Left ventricle myocardium inferior (tissue), 1 donor: ENCODE data around the gene FAXC. TPM values are rescaled to one million over a fixed set of nuclear protein-coding genes. Genes with fewer than 3 reads are reported as not detected.
"Not testable (repeated sequence)": the region's sequence is repeated elsewhere in the genome, so short reads cannot be mapped to it uniquely, and the experiment has no call there.

ENCODE experiments used
- DNase-seq: peaks from one replicate; pipeline ENCODE4 v3.0.0-alpha.2; 2020
- H3K27ac ChIP-seq: fragments of 200-600 bp; replicated peaks from 2 replicates; pipeline ENCODE4 v1.8.0; 2021
- H3K27me3 ChIP-seq: fragments of 200-600 bp; 2 replicates; pipeline ENCODE4 v1.8.0; 2021; ENCODE audit warnings: low read depth
- H3K36me3 ChIP-seq: fragments of 200-600 bp; 2 replicates; pipeline ENCODE4 v1.8.0; 2021
- H3K4me1 ChIP-seq: fragments of 200-600 bp; 2 replicates; pipeline ENCODE4 v1.8.0; 2021
- H3K4me3 ChIP-seq: fragments of 200-600 bp; 2 replicates; pipeline ENCODE4 v1.8.0; 2021; ENCODE audit warnings: mild to moderate bottlenecking, moderate library complexity
- H3K9me3 ChIP-seq: fragments of 200-600 bp; replicated peaks from 2 replicates; pipeline ENCODE4 v1.8.0; 2021
- intact Hi-C: fragments of 100-400 bp; cut with micrococcal nuclease; formaldehyde crosslinking; loops from one replicate; pipeline ENCODE4 v1.11.0; 2022
- total RNA-seq: library from RNA; stranded (reverse); fragmentation: NEBNext Ultra II Directional; extraction: Animal tissue kit (Norgen Biotek cat#: 25700); gene quantifications from one replicate; pipeline ENCODE4 v1.2.1, GENCODE V29; 2021
- TF ChIP-seq, protein P1 (sequence below): fragments of 200-600 bp; IDR thresholded peaks from 2 replicates; pipeline ENCODE4 v1.8.0; 2021; ENCODE audit warnings: antibody characterized with exemption, mild to moderate bottlenecking, borderline replicate concordance
- donor health status: DM: no; HTN: yes; CAD: no; lungs with severe emphysema.

Gene FAXC
- total RNA-seq, 1 donor from 2014 or later = 0.49 TPM

DNA sequence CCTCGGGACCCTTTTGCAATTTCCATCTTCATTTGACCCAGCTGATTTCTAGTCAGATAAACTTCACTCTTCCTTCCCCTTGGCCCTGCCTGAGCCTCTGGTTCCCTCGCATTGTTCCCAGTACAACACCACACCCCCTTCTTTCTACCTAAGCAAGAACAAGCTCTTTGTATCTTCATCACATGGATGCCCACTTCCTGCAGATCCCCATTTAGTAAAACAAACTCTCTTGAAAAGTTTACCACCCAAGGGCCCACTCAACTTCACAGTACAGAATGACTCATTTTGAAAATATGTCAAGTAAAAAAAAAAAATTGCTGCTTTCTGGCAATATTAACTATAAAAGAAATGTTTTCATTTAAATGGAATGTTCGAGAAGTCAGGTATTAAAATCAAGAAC is 5.2 kb downstream of the FAXC start:
- intact Hi-C loops = no loop called here

DNA sequence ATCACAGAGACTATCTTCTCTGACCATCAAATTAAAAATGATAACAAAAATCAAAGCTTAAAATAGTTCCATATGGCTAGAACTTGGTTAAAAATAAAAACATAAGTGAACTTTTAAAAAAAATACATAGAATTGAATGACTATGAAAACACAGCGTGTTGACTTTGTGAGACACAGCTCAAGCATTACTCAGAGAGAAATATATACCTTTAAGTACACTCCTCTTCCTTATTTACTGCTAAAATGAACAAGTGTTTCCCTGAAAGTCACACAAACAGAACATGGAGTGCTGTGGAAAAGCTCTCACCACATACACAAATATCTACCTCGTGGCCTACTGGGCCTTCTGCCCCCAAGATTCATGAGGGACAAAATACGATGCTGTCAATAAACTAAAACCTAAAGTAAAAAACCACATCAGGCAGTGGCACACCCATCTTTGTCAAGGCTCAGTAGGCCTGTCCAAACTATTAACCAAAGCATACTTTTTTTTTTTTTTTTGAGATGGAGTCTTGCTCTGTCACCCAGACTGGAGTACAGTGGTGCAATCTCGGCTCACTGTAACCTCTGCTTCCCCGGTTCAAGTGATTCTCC is 7.5 kb downstream of the FAXC start:
- no peak overlapping the region for H3K4me3 ChIP-seq
- TF ChIP-seq, protein P1, sequence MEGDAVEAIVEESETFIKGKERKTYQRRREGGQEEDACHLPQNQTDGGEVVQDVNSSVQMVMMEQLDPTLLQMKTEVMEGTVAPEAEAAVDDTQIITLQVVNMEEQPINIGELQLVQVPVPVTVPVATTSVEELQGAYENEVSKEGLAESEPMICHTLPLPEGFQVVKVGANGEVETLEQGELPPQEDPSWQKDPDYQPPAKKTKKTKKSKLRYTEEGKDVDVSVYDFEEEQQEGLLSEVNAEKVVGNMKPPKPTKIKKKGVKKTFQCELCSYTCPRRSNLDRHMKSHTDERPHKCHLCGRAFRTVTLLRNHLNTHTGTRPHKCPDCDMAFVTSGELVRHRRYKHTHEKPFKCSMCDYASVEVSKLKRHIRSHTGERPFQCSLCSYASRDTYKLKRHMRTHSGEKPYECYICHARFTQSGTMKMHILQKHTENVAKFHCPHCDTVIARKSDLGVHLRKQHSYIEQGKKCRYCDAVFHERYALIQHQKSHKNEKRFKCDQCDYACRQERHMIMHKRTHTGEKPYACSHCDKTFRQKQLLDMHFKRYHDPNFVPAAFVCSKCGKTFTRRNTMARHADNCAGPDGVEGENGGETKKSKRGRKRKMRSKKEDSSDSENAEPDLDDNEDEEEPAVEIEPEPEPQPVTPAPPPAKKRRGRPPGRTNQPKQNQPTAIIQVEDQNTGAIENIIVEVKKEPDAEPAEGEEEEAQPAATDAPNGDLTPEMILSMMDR = no peak
- no peak overlapping the region for H3K27ac ChIP-seq
- no peaks in the 10 kb centered on the region for H3K36me3 ChIP-seq
- no peak for DNase-seq
- peaks cover 60% of the 10 kb centered on the region for H3K27me3 ChIP-seq
- H3K9me3 ChIP-seq = no peaks in the 10 kb centered on the region
- intact Hi-C loops = no loop called here
- no peaks in the 10 kb centered on the region for H3K4me1 ChIP-seq

More for the DNA sequence above, 5.2 kb downstream of the FAXC start:
- H3K27ac ChIP-seq = no peak overlapping the region
- TF ChIP-seq, protein P1 = no peak
- no peaks in the 10 kb centered on the region for H3K9me3 ChIP-seq
- H3K27me3 ChIP-seq = peaks cover 61% of the 10 kb centered on the region
- no peaks in the 10 kb centered on the region for H3K36me3 ChIP-seq
- no peaks in the 10 kb centered on the region for H3K4me1 ChIP-seq
- H3K4me3 ChIP-seq = no peak overlapping the region
- no peak for DNase-seq

DNA sequence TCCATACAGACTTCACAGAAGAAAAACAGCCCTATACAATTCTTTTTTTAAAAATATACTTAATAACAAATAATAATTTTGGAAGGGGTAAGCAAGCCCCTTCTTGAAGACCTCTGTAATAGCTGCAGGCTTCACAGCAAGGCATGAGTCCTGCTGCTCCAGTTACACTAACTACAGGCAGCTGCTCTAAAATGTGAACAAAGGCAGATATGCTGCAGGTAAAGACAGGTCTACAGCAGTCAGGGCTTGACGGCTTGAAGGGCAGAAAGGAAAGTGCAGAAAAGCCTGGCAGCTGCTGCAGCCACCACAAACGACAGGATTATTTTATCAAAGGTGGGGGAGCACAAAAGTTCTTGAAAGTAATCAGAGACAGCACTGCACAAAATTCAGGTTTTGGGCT is 11.3 kb downstream of the FAXC start:
- DNase-seq = no peak
- no peaks in the 10 kb centered on the region for H3K9me3 ChIP-seq
- intact Hi-C loops = no loop called here
- H3K4me3 ChIP-seq = no peak overlapping the region
- TF ChIP-seq, protein P1 = no peak
- peaks cover 53% of the 10 kb centered on the region for H3K27me3 ChIP-seq
- no peaks in the 10 kb centered on the region for H3K4me1 ChIP-seq
- H3K27ac ChIP-seq = no peak overlapping the region
- H3K36me3 ChIP-seq = no peaks in the 10 kb centered on the region

DNA sequence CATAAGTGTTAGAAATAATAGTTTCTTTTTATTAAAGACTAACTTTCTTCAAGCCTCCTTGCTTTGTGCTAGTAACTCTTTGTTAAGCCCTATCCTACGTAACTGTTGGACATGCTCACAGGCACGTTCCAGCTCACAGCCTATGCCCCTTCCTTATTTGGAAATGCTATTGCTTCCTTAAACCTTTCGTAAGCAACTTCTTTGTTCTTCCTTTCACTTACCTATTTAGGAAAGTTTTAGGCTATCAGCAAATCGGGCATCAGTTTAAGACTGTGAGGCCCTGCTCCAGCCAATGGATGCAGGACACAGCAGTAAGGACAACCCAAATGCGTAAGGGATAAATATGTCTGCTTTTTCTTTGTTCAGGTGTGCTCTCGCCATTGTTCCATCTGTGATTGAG is 14.2 kb downstream of the FAXC start:
- H3K4me1 ChIP-seq, H3K27ac ChIP-seq, intact Hi-C loops: not testable (repeated sequence)

DNA sequence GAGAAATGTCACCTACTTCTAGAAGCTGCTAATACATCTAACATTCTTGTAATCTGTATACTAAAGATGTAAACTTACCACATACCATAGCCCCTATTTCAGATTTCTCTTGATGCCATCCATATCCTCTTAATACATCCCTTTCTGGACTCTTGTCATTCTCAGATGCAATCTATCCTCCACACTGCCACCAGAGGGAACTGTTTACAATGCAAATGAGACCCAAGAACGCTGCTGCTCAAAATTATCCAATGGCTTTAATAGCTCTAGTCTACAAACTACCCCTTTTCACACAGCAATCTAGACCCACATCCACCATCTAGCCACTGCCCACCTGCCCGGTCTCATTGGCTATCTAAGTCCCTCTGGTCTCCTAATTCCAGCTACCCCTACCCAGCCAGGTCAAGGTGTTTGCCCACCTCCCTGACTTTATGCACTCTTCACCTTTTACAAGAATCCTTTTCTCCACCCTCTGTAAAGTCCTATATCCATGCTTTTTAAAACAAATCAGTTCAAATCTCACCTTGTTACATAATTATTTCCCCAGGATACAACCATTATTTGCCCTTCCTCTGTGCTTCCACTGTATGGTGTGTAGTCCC is 14.8 kb downstream of the FAXC start:
- no peak for DNase-seq
- H3K27ac ChIP-seq = no peak overlapping the region
- no peaks in the 10 kb centered on the region for H3K9me3 ChIP-seq
- no peaks in the 10 kb centered on the region for H3K36me3 ChIP-seq
- TF ChIP-seq, protein P1 = peak; percentile 60
- H3K4me3 ChIP-seq = no peak overlapping the region
- intact Hi-C loops = no loop called here
- H3K4me1 ChIP-seq = no peaks in the 10 kb centered on the region
- peaks cover 42% of the 10 kb centered on the region for H3K27me3 ChIP-seq

More for the DNA sequence above, 14.2 kb downstream of the FAXC start:
- not testable (repeated sequence) for H3K36me3 ChIP-seq, H3K9me3 ChIP-seq, H3K4me3 ChIP-seq, DNase-seq
- H3K27me3 ChIP-seq = peaks cover 46% of the 10 kb centered on the region

DNA sequence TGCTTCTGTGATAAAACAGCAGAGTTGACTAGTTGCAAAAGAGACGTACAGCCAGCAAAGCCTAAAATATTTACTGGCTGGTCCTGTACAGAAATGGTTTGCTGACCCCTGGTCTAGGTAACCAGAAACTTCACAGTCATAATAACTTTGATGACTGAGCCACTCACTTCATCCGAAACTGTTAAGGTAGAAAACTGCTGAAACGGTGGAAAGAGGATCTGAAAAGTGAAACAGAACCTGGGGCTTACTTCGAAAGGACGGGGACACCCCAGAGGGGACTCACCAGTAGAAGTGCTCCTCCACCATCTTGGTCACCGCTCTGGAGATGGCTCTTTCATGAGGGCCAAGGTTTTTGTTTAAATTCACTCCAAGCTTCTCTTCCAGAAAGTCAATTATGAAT is 16.4 kb downstream of the FAXC start:
- no peaks in the 10 kb centered on the region for H3K9me3 ChIP-seq
- TF ChIP-seq, protein P1 = no peak
- peaks cover 41% of the 10 kb centered on the region for H3K27me3 ChIP-seq
- H3K4me1 ChIP-seq = no peaks in the 10 kb centered on the region
- DNase-seq = no peak
- no peak overlapping the region for H3K27ac ChIP-seq
- H3K36me3 ChIP-seq = no peaks in the 10 kb centered on the region
- no peak overlapping the region for H3K4me3 ChIP-seq
- intact Hi-C loops = no loop called here
